ENCODE measurements around the gene DDX46. TPM values are rescaled to one million over a fixed set of nuclear protein-coding genes. Genes with fewer than 3 reads are reported as not detected.

The DDX46 gene, protein sequence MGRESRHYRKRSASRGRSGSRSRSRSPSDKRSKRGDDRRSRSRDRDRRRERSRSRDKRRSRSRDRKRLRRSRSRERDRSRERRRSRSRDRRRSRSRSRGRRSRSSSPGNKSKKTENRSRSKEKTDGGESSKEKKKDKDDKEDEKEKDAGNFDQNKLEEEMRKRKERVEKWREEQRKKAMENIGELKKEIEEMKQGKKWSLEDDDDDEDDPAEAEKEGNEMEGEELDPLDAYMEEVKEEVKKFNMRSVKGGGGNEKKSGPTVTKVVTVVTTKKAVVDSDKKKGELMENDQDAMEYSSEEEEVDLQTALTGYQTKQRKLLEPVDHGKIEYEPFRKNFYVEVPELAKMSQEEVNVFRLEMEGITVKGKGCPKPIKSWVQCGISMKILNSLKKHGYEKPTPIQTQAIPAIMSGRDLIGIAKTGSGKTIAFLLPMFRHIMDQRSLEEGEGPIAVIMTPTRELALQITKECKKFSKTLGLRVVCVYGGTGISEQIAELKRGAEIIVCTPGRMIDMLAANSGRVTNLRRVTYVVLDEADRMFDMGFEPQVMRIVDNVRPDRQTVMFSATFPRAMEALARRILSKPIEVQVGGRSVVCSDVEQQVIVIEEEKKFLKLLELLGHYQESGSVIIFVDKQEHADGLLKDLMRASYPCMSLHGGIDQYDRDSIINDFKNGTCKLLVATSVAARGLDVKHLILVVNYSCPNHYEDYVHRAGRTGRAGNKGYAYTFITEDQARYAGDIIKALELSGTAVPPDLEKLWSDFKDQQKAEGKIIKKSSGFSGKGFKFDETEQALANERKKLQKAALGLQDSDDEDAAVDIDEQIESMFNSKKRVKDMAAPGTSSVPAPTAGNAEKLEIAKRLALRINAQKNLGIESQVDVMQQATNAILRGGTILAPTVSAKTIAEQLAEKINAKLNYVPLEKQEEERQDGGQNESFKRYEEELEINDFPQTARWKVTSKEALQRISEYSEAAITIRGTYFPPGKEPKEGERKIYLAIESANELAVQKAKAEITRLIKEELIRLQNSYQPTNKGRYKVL
- 10 to 100 TPM; 35.5 to 35.8 TPM for total RNA-seq
- polyA plus RNA-seq (2013, experiment 1 of 2): 64.6 TPM
- 70.4 TPM for polyA plus RNA-seq (2013, experiment 2 of 2)
- total RNA-seq: 81.2 to 227 (median 155) reads per million in 172 experiments

DNA sequence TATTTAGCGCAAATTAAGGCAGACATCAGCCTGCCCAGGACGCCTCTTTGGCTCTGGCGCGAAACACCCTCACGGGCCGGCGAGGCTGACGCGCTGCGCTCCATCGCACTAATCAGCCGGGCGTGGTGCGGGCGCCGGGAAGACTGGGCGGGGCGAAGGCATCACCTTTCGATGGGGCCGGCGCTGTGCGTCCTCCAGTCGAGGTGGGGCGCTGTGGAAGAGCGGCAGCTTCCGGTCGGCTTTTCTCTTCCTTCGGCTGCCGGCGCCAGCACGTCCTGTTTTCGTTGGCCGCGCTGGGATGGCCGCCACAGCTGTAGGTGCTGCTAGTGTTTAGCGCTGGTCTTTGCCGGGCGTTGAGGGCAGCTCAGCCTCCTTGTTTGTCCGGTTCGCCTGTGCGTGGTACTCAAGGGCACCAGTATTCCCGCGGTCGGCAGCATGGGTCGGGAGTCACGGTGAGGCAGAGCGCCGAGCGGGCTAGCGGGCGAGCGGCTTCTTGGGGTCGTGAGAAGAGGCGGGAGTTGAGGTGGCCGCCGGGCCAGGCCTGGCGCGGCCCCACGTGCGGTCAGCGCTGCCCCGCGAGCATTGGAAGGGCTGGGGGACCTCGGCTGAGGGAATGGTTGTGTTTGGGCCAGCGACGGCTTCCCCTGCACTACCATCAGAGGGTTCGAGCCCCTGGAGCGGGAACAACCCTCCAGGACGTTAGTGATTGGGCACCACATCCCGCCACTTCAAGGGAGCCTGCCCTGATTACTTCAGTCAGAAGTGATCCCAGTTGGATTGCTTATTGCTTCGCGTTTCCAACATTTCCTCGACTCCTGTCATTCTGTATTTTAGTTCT is at the start of gene DDX46:
DDX46 (plus strand) TSS at position 276 of the 838 bp plus-strand sequence; CDS start at position 436, 160 bp downstream.
- Histone ChIP-seq H3K4me3 (ENCODE audit: low read length) (peak within 1 kb of the TSS; percentile 91), H3K9me3 (ENCODE audit: control insufficient read depth in 1 of 2, insufficient read depth in 1 of 2, low read length in 2 of 2) (no peaks in the 10 kb centered on the region), H3K36me3 (ENCODE audit: insufficient read depth, low read length) (peaks cover 4% of the 10 kb centered on the region), H3K27ac (ENCODE audit: low read depth in 1 of 2, low read length in 2 of 2) (peak within 1 kb of the TSS; percentile 74 to 76), H3K4me1 (ENCODE audit: insufficient read depth, low read length) (peaks cover 22% of the 10 kb centered on the region), H3K27me3 (ENCODE audit: control insufficient read depth in 1 of 2, insufficient read depth in 2 of 2, low read length in 2 of 2) (no peaks in the 10 kb centered on the region)
- ChIA-PET POLR2A (interaction anchor here (0.6 to 4.2 kb wide), 11 partner anchors 18 to 1707 kb away, joined by 3 to 71 read pairs (median 4); partner anchors contain the start of genes C5orf24, CAMLG, HSPA4 and PCBD2), CTCF (interaction anchor here (0.6 to 5.3 kb wide), 16 partner anchors 10 to 347 kb away, joined by 3 to 78 read pairs (median 4); partner anchors contain the start of genes C5orf24, CAMLG, CDKN2AIPNL and PCBD2)
- TF ChIP-seq, protein P1, sequence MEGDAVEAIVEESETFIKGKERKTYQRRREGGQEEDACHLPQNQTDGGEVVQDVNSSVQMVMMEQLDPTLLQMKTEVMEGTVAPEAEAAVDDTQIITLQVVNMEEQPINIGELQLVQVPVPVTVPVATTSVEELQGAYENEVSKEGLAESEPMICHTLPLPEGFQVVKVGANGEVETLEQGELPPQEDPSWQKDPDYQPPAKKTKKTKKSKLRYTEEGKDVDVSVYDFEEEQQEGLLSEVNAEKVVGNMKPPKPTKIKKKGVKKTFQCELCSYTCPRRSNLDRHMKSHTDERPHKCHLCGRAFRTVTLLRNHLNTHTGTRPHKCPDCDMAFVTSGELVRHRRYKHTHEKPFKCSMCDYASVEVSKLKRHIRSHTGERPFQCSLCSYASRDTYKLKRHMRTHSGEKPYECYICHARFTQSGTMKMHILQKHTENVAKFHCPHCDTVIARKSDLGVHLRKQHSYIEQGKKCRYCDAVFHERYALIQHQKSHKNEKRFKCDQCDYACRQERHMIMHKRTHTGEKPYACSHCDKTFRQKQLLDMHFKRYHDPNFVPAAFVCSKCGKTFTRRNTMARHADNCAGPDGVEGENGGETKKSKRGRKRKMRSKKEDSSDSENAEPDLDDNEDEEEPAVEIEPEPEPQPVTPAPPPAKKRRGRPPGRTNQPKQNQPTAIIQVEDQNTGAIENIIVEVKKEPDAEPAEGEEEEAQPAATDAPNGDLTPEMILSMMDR (IDR thresholded peaks at IDR 0.05): peak; percentile 89
- Mint-ChIP-seq H3K4me3 (peak within 1 kb of the TSS; percentile 100), H3K27me3 (no peaks in the 10 kb centered on the region), H3K27ac (peak within 1 kb of the TSS; percentile 95), H3K36me3 (ENCODE audit: low read depth) (peaks cover 21% of the 10 kb centered on the region), H3K9me3 (no peaks in the 10 kb centered on the region), H3K4me1 (ENCODE audit: low read depth) (peaks cover 44% of the 10 kb centered on the region)
- DNase-seq: peak; percentile 89 to 97 (median 93)
- intact Hi-C loops (cut with DNase I, micrococcal nuclease): loop anchor here (1.0 to 10.0 kb wide), 6 partner anchors 20 to 1796 kb away; partner anchors contain the start of genes CAMLG (in 2 of the 2), AFF4 (in 1 of the 2), JADE2 (in 1 of the 2) and PPP2CA (in 1 of the 2)
- ATAC-seq (ENCODE audit: poor library complexity): peak; percentile 99

DNA sequence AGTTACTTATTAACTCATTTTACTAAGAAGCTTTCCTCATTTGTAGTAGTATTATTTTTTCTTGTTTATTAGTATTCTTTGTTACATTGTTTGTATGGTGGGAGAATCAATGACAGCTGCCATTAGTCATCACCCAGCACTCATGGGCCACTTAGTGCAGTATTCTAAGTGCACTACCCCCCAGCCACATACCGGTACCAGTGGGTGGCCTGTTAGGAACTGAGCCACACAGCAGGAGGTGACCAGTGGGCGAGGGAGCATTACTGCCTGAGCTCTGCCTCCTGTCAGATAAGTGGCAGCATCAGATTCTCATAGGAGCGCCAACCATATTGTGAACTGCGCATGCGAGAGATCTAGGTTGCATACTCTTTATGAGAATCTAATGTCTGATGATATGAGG is 44.5 kb upstream of the DDX46 start:
- no peaks in the 10 kb centered on the region for H3K27me3 ChIP-seq (ENCODE audit: control insufficient read depth in 1 of 2, insufficient read depth in 2 of 2, low read length in 2 of 2)
- no peaks in the 10 kb centered on the region for H3K9me3 ChIP-seq (ENCODE audit: control insufficient read depth in 1 of 2, insufficient read depth in 1 of 2, low read length in 2 of 2)
- CTCF ChIA-PET: no interaction called here
- peaks cover 65% of the 10 kb centered on the region for H3K36me3 Mint-ChIP-seq (ENCODE audit: low read depth)
- no peaks in the 10 kb centered on the region for H3K4me1 ChIP-seq (ENCODE audit: insufficient read depth, low read length)
- no peaks in the 10 kb centered on the region for H3K9me3 Mint-ChIP-seq
- no peaks in the 10 kb centered on the region for H3K4me1 Mint-ChIP-seq (ENCODE audit: low read depth)
- H3K27me3 Mint-ChIP-seq: no peaks in the 10 kb centered on the region
- no peak overlapping the region for H3K27ac ChIP-seq (ENCODE audit: low read depth in 1 of 2, low read length in 2 of 2)
- intact Hi-C loops (cut with DNase I, micrococcal nuclease): no loop called here
- H3K27ac Mint-ChIP-seq: no peak overlapping the region
- no peak for ATAC-seq (ENCODE audit: poor library complexity)
- H3K4me3 ChIP-seq (ENCODE audit: low read length): no peak overlapping the region
- H3K4me3 Mint-ChIP-seq: no peak overlapping the region
- peaks cover 65% of the 10 kb centered on the region for H3K36me3 ChIP-seq (ENCODE audit: insufficient read depth, low read length)
- TF ChIP-seq, protein P1 (IDR thresholded peaks at IDR 0.05): no peak
- POLR2A ChIA-PET: no interaction called here
- DNase-seq: no peak
